D721Med (cell line): ENCODE data around the gene TBC1D30.

Experiments
- DNase-seq: peaks from one replicate; pipeline ENCODE4 v3.0.0; 2011; ENCODE audit warnings: low spot score; ENCODE audit not compliant: insufficient read length
- FAIRE-seq: peaks from 2 replicates; lab custom pipeline; 2011; peaks lifted over from hg19 to GRCh38; lab: Jason Lieb, UNC
- TF ChIP-seq, protein P1 (sequence below): IDR thresholded peaks from 2 replicates; pipeline ENCODE4 v1.5.1; 2012; ENCODE audit warnings: mild to moderate bottlenecking, control low read depth; ENCODE audit not compliant: insufficient read depth; ENCODE audit errors: missing control alignments

TBC1D30 gene

GRCh38 chr12:64806593-64807460 lies 17.6 kb upstream of the TBC1D30 start:
- no peak for FAIRE-seq
- TF ChIP-seq, protein P1, sequence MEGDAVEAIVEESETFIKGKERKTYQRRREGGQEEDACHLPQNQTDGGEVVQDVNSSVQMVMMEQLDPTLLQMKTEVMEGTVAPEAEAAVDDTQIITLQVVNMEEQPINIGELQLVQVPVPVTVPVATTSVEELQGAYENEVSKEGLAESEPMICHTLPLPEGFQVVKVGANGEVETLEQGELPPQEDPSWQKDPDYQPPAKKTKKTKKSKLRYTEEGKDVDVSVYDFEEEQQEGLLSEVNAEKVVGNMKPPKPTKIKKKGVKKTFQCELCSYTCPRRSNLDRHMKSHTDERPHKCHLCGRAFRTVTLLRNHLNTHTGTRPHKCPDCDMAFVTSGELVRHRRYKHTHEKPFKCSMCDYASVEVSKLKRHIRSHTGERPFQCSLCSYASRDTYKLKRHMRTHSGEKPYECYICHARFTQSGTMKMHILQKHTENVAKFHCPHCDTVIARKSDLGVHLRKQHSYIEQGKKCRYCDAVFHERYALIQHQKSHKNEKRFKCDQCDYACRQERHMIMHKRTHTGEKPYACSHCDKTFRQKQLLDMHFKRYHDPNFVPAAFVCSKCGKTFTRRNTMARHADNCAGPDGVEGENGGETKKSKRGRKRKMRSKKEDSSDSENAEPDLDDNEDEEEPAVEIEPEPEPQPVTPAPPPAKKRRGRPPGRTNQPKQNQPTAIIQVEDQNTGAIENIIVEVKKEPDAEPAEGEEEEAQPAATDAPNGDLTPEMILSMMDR = no peak
- DNase-seq = no peak

DNA sequence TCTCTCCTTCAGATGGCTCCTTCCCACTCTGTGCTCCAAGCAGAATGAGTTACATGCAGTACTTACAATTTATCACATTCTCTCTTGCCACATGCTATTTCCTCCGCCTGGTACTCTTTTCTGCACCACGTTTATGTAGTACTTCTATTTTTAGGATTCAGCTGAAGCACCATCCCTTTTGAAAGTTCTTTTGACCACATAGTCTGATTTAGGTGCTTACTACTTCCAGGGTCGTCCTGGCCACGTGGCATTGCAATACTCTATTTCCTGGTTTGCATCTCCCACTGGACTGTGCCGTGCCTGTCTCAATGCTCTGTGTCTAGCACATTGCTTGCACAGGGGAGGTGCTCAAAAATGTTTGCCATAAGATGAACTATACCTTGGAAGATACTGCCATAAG lies 16.3 kb upstream of the TBC1D30 start:
- TF ChIP-seq, protein P1 = no peak
- DNase-seq (no peak), FAIRE-seq (no peak)

- DNase-seq (no peak), FAIRE-seq (no peak)
- TF ChIP-seq, protein P1 = no peak
These were observed 13.6 kb upstream of the TBC1D30 start for GRCh38 chr12:64810831-64811230.

GRCh38 chr12:64813723-64814122 lies 10.7 kb upstream of the TBC1D30 start:
- no peak for DNase-seq
- TF ChIP-seq, protein P1 = no peak
- FAIRE-seq = no peak

DNA sequence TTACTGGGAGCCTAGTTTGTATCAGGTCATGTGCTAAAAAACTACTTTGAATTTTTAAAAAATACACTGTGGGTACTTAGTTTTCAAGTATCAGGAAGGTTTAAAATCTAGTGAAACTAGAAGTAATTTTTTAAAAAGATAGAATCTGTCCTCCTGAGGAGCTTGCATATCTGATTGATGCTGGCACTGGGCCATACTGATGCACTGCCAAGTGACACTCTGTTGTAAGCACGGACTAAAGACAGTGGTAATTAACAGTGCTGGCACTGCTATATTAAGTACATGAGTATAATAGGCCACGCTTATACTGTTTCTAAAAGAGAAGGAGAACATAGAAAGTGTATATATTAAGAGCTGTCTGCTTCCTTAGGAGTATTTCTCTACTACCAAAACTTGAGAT lies 10.0 kb upstream of the TBC1D30 start:
- TF ChIP-seq, protein P1 = no peak
- no peak for FAIRE-seq
- DNase-seq = no peak

DNA sequence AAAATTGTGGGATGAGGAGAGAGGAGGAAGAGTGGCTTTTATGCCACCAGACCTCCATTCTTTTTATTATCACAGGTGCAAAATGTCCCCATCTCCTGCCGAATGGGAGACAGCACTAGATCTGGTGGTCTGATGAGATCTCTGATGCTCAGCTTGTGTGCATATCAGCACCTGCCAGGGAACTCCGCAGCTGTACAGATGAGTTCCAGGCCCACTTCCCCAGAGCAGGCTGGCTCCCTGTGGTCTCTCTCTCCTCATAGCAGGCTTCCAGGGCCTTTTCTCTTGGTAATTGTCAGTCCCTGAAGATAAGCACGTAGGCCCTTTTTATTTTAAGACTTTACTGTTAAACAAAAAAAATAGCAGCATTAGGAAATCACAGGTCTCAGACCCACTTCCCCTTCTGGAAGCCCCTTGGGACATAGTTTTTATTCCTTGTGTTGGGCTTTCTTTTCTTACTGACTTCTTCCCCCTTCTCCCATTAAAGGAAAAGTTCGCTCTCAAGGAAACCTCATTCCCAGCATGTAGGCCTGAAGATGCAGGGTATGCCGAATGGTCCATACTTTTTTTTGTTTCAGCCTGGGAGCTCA lies 4.5 kb upstream of the TBC1D30 start:
- TF ChIP-seq, protein P1 = no peak
- DNase-seq (no peak), FAIRE-seq (no peak)

DNA sequence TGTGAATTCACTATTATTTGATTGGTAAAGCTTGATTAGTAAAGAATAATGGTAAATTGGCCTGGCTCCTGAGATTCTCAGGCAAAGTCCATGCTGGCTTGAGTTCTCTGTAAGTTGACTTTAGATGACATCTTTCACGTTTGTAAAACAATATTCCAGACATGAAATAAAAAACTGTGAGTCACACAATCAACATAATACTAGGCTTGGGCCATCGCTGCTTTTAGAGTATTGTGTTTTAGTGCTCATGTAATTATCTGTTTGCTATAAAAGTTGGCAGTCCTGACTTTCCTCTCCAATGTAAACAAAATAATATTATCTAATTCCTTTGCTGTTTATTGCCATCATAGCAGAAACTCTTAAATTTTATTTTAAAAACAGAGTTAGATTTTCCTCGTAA lies 3.9 kb upstream of the TBC1D30 start:
- FAIRE-seq (no peak), DNase-seq (no peak)
- TF ChIP-seq, protein P1 = no peak
